ENCODE data around the gene FAAH.

The FAAH gene

GRCh38 chr1:46410156-46411009 lies 16.3 kb downstream of the FAAH start:
- H3K27ac ChIP-seq (ENCODE audit: low read depth, low read length): no peak overlapping the region
- H3K9ac ChIP-seq (ENCODE audit: low read depth, low read length): no peak overlapping the region
- H3K36me3 ChIP-seq (ENCODE audit: control insufficient read depth, insufficient read depth, low read length): no peaks in the 10 kb centered on the region
- no peaks in the 10 kb centered on the region for H3K9me3 ChIP-seq (ENCODE audit: control insufficient read depth, insufficient read depth, low read length)
- H3K4me3 ChIP-seq (ENCODE audit: low read depth, low read length): no peak overlapping the region
- peaks cover 10% of the 10 kb centered on the region for H3K4me1 ChIP-seq (ENCODE audit: control insufficient read depth, insufficient read depth, low read length)
- no peaks in the 10 kb centered on the region for H3K27me3 ChIP-seq (ENCODE audit: control insufficient read depth, insufficient read depth, low read length)

DNA sequence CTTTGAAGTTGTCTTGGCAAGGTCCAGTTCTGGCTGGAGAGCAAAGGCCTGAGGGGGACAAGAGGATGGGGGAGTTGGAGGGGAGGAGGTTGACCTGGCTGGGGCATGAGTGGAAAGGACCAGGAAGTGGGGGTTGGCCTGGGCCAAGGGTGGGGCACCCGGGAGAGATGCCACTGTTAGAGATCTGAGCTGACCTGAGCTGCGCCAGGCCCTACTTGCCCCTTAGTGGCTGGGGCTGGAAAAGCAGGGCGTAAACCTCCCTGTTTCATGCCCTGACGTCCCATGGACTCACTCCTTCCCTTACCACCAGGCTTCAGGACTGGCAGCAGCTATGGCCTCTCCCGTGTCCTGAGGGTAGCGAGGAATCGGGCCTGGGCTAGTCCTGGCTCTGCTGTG lies 16.9 kb downstream of the FAAH start:
- Histone ChIP-seq H3K4me1 (ENCODE audit: control insufficient read depth, insufficient read depth, low read length) (peaks cover 9% of the 10 kb centered on the region), H3K27ac (ENCODE audit: low read depth, low read length) (no peak overlapping the region), H3K4me3 (ENCODE audit: low read depth, low read length) (no peak overlapping the region), H3K36me3 (ENCODE audit: control insufficient read depth, insufficient read depth, low read length) (no peaks in the 10 kb centered on the region), H3K9me3 (ENCODE audit: control insufficient read depth, insufficient read depth, low read length) (no peaks in the 10 kb centered on the region), H3K27me3 (ENCODE audit: control insufficient read depth, insufficient read depth, low read length) (no peaks in the 10 kb centered on the region), H3K9ac (ENCODE audit: low read depth, low read length) (no peak overlapping the region)

GRCh38 chr1:46411601-46412341 lies 17.7 kb downstream of the FAAH start:
- Histone ChIP-seq H3K9ac (ENCODE audit: low read depth, low read length) (no peak overlapping the region), H3K4me3 (ENCODE audit: low read depth, low read length) (no peak overlapping the region), H3K27ac (ENCODE audit: low read depth, low read length) (no peak overlapping the region), H3K36me3 (ENCODE audit: control insufficient read depth, insufficient read depth, low read length) (no peaks in the 10 kb centered on the region), H3K4me1 (ENCODE audit: control insufficient read depth, insufficient read depth, low read length) (peaks cover 6% of the 10 kb centered on the region; the same call in 1 of the 2 replicates), H3K9me3 (ENCODE audit: control insufficient read depth, insufficient read depth, low read length) (no peaks in the 10 kb centered on the region), H3K27me3 (ENCODE audit: control insufficient read depth, insufficient read depth, low read length) (no peaks in the 10 kb centered on the region)

DNA sequence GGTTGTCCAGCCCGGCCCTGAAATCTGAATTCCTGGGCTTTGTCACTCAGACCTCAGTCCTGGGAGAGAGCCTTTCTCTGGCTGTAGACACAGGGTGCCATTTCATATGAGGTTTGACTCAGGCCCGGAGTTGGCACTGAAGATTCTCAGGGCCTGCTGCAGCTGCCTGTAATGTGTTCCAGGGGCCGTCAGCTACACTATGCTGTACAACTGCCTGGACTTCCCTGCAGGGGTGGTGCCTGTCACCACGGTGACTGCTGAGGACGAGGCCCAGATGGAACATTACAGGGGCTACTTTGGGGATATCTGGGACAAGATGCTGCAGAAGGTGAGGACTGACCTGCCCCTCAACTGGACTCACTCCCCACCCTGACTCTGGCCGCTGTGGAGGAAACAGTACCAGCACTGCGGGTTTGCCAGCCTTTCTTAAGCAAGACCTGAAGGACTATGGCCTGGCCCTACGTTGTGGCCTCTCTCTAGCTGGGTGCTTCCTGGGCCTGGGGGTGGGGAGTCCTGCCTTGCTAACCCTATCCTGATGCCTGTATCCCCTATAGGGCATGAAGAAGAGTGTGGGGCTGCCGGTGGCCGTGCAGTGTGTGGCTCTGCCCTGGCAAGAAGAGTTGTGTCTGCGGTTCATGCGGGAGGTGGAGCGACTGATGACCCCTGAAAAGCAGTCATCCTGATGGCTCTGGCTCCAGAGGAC lies 18.9 kb downstream of the FAAH start:
- Histone ChIP-seq H3K4me1 (ENCODE audit: control insufficient read depth, insufficient read depth, low read length) (no peaks in the 10 kb centered on the region), H3K4me3 (ENCODE audit: low read depth, low read length) (no peak overlapping the region), H3K9me3 (ENCODE audit: control insufficient read depth, insufficient read depth, low read length) (no peaks in the 10 kb centered on the region), H3K36me3 (ENCODE audit: control insufficient read depth, insufficient read depth, low read length) (no peaks in the 10 kb centered on the region), H3K27me3 (ENCODE audit: control insufficient read depth, insufficient read depth, low read length) (no peaks in the 10 kb centered on the region), H3K9ac (ENCODE audit: low read depth, low read length) (no peak overlapping the region), H3K27ac (ENCODE audit: low read depth, low read length) (no peak overlapping the region)

GRCh38 chr1:46413596-46413985 lies 19.5 kb downstream of the FAAH start:
- Histone ChIP-seq H3K9ac (ENCODE audit: low read depth, low read length) (no peak overlapping the region), H3K4me1 (ENCODE audit: control insufficient read depth, insufficient read depth, low read length) (no peaks in the 10 kb centered on the region), H3K27ac (ENCODE audit: low read depth, low read length) (no peak overlapping the region), H3K9me3 (ENCODE audit: control insufficient read depth, insufficient read depth, low read length) (no peaks in the 10 kb centered on the region), H3K36me3 (ENCODE audit: control insufficient read depth, insufficient read depth, low read length) (no peaks in the 10 kb centered on the region), H3K27me3 (ENCODE audit: control insufficient read depth, insufficient read depth, low read length) (no peaks in the 10 kb centered on the region), H3K4me3 (ENCODE audit: low read depth, low read length) (no peak overlapping the region)

DNA sequence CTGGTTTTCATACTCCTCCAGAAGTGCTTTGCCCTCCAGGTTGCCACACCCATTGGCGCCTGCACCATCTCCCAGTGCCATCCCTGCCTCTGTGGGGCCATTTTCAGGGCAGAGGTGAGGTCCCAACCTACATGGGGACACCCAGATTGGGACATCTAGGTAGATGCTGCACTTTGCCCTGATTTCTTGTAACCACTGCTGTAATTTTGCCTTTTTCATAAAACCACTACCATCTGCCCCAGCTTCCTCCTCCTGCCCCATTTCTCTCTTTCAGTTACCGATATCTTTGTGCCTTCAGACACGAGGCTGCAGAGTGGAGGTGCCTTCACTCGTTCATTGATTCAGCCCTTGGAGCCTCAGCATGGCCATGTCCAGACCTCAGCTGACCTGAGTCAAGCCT lies 21.4 kb downstream of the FAAH start:
- Histone ChIP-seq H3K4me3 (ENCODE audit: low read depth, low read length) (no peak overlapping the region), H3K27ac (ENCODE audit: low read depth, low read length) (no peak overlapping the region), H3K27me3 (ENCODE audit: control insufficient read depth, insufficient read depth, low read length) (no peaks in the 10 kb centered on the region), H3K36me3 (ENCODE audit: control insufficient read depth, insufficient read depth, low read length) (no peaks in the 10 kb centered on the region), H3K9ac (ENCODE audit: low read depth, low read length) (no peak overlapping the region), H3K4me1 (ENCODE audit: control insufficient read depth, insufficient read depth, low read length) (no peaks in the 10 kb centered on the region), H3K9me3 (ENCODE audit: control insufficient read depth, insufficient read depth, low read length) (no peaks in the 10 kb centered on the region)

DNA sequence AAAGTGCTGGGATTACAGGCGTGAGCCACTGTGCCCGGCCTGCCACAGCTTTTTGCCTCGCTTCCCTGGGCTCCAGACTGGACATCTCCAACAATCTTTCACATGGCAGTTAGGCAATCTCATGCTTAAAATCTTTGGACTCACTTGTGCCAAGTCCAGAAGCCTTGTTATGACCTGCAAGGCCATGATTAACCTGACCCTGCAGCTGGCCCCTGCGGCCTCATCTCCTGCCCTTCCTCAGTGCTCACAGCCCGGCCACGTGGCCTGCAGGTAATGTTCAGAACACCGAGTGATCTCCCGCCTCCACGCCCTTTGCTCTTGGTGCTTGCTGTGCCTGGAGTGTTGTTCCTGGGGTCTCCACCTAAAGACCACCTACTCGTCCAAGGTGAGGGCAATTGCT lies 24.9 kb downstream of the FAAH start:
- Histone ChIP-seq H3K9ac (ENCODE audit: low read depth, low read length) (no peak overlapping the region), H3K4me1 (ENCODE audit: control insufficient read depth, insufficient read depth, low read length) (no peaks in the 10 kb centered on the region), H3K27ac (ENCODE audit: low read depth, low read length) (no peak overlapping the region), H3K9me3 (ENCODE audit: control insufficient read depth, insufficient read depth, low read length) (no peaks in the 10 kb centered on the region), H3K27me3 (ENCODE audit: control insufficient read depth, insufficient read depth, low read length) (no peaks in the 10 kb centered on the region), H3K36me3 (ENCODE audit: control insufficient read depth, insufficient read depth, low read length) (no peaks in the 10 kb centered on the region), H3K4me3 (ENCODE audit: low read depth, low read length) (no peak overlapping the region)

- no peaks in the 10 kb centered on the region for H3K36me3 ChIP-seq (ENCODE audit: control insufficient read depth, insufficient read depth, low read length)
- H3K4me1 ChIP-seq (ENCODE audit: control insufficient read depth, insufficient read depth, low read length): no peaks in the 10 kb centered on the region
- no peaks in the 10 kb centered on the region for H3K9me3 ChIP-seq (ENCODE audit: control insufficient read depth, insufficient read depth, low read length)
- no peak overlapping the region for H3K27ac ChIP-seq (ENCODE audit: low read depth, low read length)
- H3K27me3 ChIP-seq (ENCODE audit: control insufficient read depth, insufficient read depth, low read length): no peaks in the 10 kb centered on the region
- H3K4me3 ChIP-seq (ENCODE audit: low read depth, low read length): no peak overlapping the region
- no peak overlapping the region for H3K9ac ChIP-seq (ENCODE audit: low read depth, low read length)
Measured at GRCh38 chr1:46420533-46420915, 26.4 kb downstream of the FAAH start.

GRCh38 chr1:46421739-46422138 lies 27.6 kb downstream of the FAAH start:
- Histone ChIP-seq H3K27ac (ENCODE audit: low read depth, low read length) (no peak overlapping the region), H3K27me3 (ENCODE audit: control insufficient read depth, insufficient read depth, low read length) (no peaks in the 10 kb centered on the region), H3K9ac (ENCODE audit: low read depth, low read length) (no peak overlapping the region), H3K9me3 (ENCODE audit: control insufficient read depth, insufficient read depth, low read length) (no peaks in the 10 kb centered on the region), H3K4me1 (ENCODE audit: control insufficient read depth, insufficient read depth, low read length) (no peaks in the 10 kb centered on the region), H3K36me3 (ENCODE audit: control insufficient read depth, insufficient read depth, low read length) (no peaks in the 10 kb centered on the region), H3K4me3 (ENCODE audit: low read depth, low read length) (no peak overlapping the region)

GRCh38 chr1:46422261-46422871 lies 28.2 kb downstream of the FAAH start:
- Histone ChIP-seq H3K27me3 (ENCODE audit: control insufficient read depth, insufficient read depth, low read length) (no peaks in the 10 kb centered on the region), H3K36me3 (ENCODE audit: control insufficient read depth, insufficient read depth, low read length) (no peaks in the 10 kb centered on the region), H3K9me3 (ENCODE audit: control insufficient read depth, insufficient read depth, low read length) (no peaks in the 10 kb centered on the region), H3K27ac (ENCODE audit: low read depth, low read length) (no peak overlapping the region), H3K4me1 (ENCODE audit: control insufficient read depth, insufficient read depth, low read length) (no peaks in the 10 kb centered on the region), H3K4me3 (ENCODE audit: low read depth, low read length) (no peak overlapping the region), H3K9ac (ENCODE audit: low read depth, low read length) (no peak overlapping the region)

Measured in HUES48 (cell line).